ENCODE measurements around the gene GPRIN2. TPM values are rescaled to one million over a fixed set of nuclear protein-coding genes. Genes with fewer than 3 reads are reported as not detected.

GPRIN2 gene
- total and polyA plus RNA-seq, 4 donors: 0.09 to 1.3 (median 0.15) TPM; not detected in 1

DNA sequence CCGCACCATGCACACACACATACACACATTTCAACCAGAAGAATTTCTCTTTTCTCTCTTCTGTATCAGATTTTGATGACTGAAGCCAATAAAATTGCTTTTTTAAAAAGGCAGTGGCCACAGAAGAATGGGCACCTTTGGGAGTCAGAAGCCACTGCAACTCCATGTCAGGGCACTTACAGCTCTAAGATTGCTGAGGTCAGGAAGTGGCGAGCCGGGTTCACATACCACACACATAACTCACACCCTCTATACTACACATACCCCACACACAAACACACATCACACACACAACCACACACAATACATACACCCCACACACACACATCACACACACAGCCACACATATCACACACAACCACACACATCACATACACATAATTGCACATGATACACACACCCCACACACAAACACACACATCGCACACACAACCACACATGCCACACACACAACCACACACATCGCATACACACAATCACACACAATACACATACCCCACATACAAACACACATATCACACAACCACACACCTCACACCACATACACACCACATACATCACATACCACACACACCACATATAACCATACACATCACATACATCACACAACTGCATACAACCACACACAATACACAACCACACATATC lies 31.2 kb downstream of the GPRIN2 start:
- no peak for DNase-seq (ENCODE audit: low spot score)
- H3K27me3 ChIP-seq (ENCODE audit: control insufficient read depth in 4 of 4, insufficient read depth in 4 of 4, low read length in 3 of 4): no peaks in the 10 kb centered on the region
- H3K4me1 ChIP-seq (ENCODE audit: control insufficient read depth in 4 of 4, insufficient read depth in 4 of 4, low read length in 3 of 4): no peaks in the 10 kb centered on the region
- H3K36me3 ChIP-seq (ENCODE audit: control insufficient read depth in 4 of 4, insufficient read depth in 3 of 4, low read depth in 1 of 4, low read length in 3 of 4): no peaks in the 10 kb centered on the region
- H3K9ac ChIP-seq (ENCODE audit: low read depth in 1 of 2, low read length in 2 of 2): no peak overlapping the region
- H3K4me3 ChIP-seq (ENCODE audit: low read depth in 1 of 3, low read length in 3 of 3): no peak overlapping the region
- TF ChIP-seq HNF4A (conservative IDR thresholded peaks at IDR 0.05): no peak
- no peak for TF ChIP-seq FOXA1 (IDR thresholded peaks at IDR 0.05)
- TF ChIP-seq, protein P1, sequence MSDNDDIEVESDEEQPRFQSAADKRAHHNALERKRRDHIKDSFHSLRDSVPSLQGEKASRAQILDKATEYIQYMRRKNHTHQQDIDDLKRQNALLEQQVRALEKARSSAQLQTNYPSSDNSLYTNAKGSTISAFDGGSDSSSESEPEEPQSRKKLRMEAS (IDR thresholded peaks at IDR 0.05): no peak
- H3K27ac ChIP-seq (ENCODE audit: low read depth in 1 of 2, low read length in 2 of 2): no peak overlapping the region
- H3K9me3 ChIP-seq (ENCODE audit: control insufficient read depth in 4 of 4, low read length in 3 of 4): no peaks in the 10 kb centered on the region
- 95% methylated on average over 5 of the region's 5 CpGs for WGBS

DNA sequence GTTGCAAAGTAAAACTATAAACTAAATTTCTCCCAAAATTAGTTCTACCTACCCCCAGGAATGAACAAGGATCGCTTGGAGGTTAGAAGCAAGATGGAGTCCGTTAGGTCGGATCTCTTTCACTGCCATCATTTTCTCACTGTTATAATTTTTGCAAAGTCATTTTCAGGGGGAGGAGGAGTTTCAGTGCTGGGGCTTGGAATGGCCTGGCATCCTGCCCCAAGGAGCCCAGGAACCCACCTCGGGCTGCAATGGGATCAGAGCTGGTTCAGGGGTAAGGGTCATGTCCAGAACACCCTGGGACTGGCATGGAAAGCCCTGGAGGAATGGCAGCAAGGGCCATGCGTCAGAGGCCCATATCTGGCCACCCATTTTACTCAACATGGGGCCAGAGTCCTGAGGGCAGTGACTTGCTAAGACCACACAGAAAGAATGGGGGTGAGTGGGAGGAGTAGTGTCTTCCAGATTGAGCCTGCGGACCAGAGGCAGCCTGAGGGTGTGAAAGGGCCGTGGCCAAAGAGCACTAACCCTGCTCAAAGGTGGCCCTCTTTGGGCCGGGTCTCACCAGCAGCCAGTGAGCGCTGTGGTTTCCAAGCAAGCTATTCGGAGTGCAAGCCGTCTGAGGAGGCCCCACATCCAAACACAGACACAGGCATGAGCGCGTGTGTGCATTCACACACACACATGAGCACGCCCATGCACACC lies 31.8 kb downstream of the GPRIN2 start:
- TF ChIP-seq, protein P2, sequence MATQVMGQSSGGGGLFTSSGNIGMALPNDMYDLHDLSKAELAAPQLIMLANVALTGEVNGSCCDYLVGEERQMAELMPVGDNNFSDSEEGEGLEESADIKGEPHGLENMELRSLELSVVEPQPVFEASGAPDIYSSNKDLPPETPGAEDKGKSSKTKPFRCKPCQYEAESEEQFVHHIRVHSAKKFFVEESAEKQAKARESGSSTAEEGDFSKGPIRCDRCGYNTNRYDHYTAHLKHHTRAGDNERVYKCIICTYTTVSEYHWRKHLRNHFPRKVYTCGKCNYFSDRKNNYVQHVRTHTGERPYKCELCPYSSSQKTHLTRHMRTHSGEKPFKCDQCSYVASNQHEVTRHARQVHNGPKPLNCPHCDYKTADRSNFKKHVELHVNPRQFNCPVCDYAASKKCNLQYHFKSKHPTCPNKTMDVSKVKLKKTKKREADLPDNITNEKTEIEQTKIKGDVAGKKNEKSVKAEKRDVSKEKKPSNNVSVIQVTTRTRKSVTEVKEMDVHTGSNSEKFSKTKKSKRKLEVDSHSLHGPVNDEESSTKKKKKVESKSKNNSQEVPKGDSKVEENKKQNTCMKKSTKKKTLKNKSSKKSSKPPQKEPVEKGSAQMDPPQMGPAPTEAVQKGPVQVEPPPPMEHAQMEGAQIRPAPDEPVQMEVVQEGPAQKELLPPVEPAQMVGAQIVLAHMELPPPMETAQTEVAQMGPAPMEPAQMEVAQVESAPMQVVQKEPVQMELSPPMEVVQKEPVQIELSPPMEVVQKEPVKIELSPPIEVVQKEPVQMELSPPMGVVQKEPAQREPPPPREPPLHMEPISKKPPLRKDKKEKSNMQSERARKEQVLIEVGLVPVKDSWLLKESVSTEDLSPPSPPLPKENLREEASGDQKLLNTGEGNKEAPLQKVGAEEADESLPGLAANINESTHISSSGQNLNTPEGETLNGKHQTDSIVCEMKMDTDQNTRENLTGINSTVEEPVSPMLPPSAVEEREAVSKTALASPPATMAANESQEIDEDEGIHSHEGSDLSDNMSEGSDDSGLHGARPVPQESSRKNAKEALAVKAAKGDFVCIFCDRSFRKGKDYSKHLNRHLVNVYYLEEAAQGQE (IDR thresholded peaks at IDR 0.05): no peak
- TF ChIP-seq RAD21 (IDR thresholded peaks at IDR 0.05) (no peak), YY1 (IDR thresholded peaks at IDR 0.05) (no peak), TAF1 (conservative IDR thresholded peaks at IDR 0.05) (no peak), JUND (IDR thresholded peaks at IDR 0.05) (no peak), SP1 (IDR thresholded peaks at IDR 0.05) (no peak), HNF4A (conservative IDR thresholded peaks at IDR 0.05) (no peak), EGR1 (IDR thresholded peaks at IDR 0.05; ENCODE audit: low read depth in 2 of 2) (no peak), FOXA2 (IDR thresholded peaks at IDR 0.05) (no peak)
- TF ChIP-seq, protein P3, sequence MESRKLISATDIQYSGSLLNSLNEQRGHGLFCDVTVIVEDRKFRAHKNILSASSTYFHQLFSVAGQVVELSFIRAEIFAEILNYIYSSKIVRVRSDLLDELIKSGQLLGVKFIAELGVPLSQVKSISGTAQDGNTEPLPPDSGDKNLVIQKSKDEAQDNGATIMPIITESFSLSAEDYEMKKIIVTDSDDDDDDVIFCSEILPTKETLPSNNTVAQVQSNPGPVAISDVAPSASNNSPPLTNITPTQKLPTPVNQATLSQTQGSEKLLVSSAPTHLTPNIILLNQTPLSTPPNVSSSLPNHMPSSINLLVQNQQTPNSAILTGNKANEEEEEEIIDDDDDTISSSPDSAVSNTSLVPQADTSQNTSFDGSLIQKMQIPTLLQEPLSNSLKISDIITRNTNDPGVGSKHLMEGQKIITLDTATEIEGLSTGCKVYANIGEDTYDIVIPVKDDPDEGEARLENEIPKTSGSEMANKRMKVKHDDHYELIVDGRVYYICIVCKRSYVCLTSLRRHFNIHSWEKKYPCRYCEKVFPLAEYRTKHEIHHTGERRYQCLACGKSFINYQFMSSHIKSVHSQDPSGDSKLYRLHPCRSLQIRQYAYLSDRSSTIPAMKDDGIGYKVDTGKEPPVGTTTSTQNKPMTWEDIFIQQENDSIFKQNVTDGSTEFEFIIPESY (IDR thresholded peaks at IDR 0.05): no peak
- TF ChIP-seq, protein P4, sequence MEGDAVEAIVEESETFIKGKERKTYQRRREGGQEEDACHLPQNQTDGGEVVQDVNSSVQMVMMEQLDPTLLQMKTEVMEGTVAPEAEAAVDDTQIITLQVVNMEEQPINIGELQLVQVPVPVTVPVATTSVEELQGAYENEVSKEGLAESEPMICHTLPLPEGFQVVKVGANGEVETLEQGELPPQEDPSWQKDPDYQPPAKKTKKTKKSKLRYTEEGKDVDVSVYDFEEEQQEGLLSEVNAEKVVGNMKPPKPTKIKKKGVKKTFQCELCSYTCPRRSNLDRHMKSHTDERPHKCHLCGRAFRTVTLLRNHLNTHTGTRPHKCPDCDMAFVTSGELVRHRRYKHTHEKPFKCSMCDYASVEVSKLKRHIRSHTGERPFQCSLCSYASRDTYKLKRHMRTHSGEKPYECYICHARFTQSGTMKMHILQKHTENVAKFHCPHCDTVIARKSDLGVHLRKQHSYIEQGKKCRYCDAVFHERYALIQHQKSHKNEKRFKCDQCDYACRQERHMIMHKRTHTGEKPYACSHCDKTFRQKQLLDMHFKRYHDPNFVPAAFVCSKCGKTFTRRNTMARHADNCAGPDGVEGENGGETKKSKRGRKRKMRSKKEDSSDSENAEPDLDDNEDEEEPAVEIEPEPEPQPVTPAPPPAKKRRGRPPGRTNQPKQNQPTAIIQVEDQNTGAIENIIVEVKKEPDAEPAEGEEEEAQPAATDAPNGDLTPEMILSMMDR (IDR thresholded peaks at IDR 0.05; ENCODE audit: low read depth, low read length, missing input control): no peak
- TF ChIP-seq, protein P1 (IDR thresholded peaks at IDR 0.05): no peak
- no peaks in the 10 kb centered on the region for H3K4me1 ChIP-seq (ENCODE audit: control insufficient read depth in 4 of 4, insufficient read depth in 4 of 4, low read length in 3 of 4)
- WGBS: 89% methylated on average over 14 of the region's 14 CpGs
- H3K4me3 ChIP-seq (ENCODE audit: low read depth in 1 of 3, low read length in 3 of 3): no peak overlapping the region
- no peaks in the 10 kb centered on the region for H3K9me3 ChIP-seq (ENCODE audit: control insufficient read depth in 4 of 4, low read length in 3 of 4)
- no peak overlapping the region for H3K9ac ChIP-seq (ENCODE audit: low read depth in 1 of 2, low read length in 2 of 2)
- no peaks in the 10 kb centered on the region for H3K36me3 ChIP-seq (ENCODE audit: control insufficient read depth in 4 of 4, insufficient read depth in 3 of 4, low read depth in 1 of 4, low read length in 3 of 4)
- H3K27ac ChIP-seq (ENCODE audit: low read depth in 1 of 2, low read length in 2 of 2): no peak overlapping the region
- no peaks in the 10 kb centered on the region for H3K27me3 ChIP-seq (ENCODE audit: control insufficient read depth in 4 of 4, insufficient read depth in 4 of 4, low read length in 3 of 4)
- no peak for DNase-seq (ENCODE audit: low spot score)

Measured in liver (tissue), 9 donors.